GM21619 (cell line): ENCODE data around the gene INSM1.
"Not testable (repeated sequence)": the region's sequence is repeated elsewhere in the genome, so short reads cannot be mapped to it uniquely, and the experiment has no call there.

Experiments used
- ATAC-seq: cut with Tn5 transposase; IDR thresholded peaks from one replicate; pipeline ENCODE4 v1.9.1; 2021; ENCODE audit not compliant: unreplicated experiment

The INSM1 gene, protein sequence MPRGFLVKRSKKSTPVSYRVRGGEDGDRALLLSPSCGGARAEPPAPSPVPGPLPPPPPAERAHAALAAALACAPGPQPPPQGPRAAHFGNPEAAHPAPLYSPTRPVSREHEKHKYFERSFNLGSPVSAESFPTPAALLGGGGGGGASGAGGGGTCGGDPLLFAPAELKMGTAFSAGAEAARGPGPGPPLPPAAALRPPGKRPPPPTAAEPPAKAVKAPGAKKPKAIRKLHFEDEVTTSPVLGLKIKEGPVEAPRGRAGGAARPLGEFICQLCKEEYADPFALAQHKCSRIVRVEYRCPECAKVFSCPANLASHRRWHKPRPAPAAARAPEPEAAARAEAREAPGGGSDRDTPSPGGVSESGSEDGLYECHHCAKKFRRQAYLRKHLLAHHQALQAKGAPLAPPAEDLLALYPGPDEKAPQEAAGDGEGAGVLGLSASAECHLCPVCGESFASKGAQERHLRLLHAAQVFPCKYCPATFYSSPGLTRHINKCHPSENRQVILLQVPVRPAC

DNA sequence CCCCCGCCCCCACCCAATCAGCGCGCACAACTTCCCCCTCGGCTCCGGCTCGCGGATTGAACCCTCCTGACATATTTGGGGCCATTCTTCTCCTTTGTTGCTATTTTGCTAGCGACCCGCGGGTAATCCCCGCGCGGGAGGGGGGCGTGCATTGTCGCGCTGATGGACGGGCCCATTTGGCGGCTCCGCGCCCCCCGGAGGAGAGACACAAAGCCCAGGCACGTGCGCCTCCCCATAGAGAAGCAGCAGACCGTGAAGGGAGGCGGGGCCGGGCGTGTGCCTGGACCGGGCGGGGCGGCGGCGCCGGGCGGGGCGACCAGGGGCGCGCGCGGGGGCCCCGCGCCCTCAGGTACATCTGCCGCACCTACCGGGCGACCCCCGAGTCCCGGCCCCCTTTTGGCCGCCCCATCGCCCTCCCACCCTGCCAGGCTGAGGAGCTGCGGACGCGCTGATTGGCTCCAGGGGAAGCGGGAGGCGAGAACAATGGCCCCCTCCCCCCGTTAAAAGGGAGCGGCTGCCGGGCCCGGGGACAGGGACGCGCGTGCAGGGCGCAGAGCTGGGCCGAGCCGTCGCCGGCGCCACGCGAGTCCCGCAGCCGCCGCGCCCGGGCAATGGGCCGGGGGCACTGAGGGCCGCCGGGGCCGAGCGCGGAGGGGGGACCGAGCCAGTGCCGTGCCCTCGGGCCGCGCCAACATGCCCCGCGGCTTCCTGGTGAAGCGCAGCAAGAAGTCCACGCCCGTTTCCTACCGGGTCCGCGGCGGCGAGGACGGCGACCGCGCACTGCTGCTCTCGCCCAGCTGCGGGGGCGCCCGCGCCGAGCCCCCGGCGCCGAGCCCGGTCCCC lies at the start of gene INSM1:
Gene INSM1 (plus strand): TSS at position 530 of the 843 bp plus-strand sequence. CDS start 164 bp downstream, at position 694.
- no peak for ATAC-seq

DNA sequence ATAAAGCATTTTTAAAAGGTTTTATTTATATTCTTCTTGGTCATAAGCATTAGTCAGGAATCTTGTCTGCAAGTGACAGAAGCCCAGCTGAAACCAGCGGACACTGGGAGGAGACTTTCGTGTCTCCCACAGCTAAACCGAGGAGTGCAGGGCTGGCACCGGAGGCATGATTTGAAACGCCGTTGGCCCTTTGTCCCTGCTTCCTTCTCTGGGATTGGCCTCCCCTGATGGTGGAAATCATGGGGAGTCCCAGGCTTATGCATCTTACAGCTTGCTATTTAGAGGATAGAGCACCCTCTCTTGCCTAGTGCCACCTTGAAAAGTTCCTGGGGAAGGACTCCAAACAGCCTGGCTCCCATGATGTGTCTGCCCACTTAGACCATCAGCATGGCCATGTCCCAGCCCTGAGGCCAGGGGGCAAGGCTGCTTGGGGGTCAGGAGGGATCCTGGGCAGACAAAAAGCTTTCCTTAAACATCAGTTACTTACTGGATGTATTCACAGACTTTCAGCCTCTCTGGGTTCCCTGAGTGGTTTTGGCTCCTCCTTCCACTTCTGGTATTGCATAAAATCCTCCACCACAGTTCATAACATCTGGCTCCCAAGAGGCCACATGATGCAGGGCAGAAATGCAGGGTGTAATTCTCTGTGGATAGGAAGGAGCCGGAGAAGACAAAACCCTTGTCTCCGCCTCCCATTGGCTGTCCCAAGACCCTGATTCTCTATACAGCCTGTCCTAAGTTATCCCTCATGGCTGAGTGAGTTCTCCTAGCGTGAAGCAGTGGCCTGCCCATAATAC lies 49.3 kb upstream of the INSM1 start:
- ATAC-seq: no peak

DNA sequence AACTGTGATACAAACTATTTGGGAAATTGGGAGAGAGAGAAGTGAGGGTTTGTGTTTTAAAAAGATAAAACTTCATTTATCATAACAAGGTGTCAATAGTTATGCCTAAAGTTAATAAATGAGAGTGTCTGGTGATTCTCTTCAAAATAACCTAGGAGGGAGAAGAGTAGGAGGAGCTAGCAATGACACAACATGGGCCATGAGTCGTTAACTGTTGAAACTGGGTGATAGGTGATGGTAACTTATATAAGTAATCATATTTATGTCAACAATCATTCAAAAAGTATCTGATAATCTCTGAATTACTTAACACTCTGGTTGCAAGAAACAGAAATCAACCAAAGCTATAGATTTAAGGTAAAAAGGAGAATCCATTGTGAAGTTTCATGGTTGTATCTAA lies 46.8 kb upstream of the INSM1 start:
- ATAC-seq: no peak

DNA sequence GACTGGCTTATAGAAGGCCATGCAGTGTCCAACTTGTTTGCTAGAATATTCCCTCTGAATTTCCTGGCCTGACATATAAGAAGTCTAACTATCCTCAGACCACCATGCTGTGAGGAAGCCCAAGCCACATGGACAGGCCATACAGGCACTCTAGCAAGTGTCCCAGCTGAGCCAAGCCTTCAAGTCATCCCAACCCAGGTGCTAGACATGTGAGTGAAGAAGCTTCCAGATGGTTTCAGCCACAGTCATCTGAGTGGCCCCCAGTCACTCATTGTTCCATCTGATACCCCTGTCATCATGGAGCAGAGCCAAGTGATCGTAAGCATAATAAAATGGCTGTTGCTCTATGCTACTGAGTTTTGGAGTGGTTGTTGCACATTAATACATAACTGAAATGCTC lies 46.0 kb upstream of the INSM1 start:
- no peak for ATAC-seq

DNA sequence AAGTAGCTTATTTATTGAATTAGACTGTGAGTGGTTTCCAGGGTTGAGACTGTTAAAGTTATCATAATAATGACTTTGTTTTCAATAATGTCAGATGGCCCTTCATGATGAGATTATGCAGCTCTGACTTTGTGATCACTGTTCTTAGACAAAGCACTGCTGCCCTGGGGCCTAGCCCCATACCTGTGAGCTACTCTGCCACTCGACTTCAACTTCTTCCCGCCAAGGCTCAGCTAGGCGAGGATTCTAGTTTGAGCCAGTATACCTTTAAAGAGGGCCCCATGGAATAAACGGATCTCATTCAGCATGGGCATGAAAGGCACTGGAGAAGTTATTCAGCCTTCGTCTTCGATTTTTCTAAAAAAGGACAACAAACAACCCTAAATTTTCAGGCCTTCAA lies 45.0 kb upstream of the INSM1 start:
- ATAC-seq: no peak

DNA sequence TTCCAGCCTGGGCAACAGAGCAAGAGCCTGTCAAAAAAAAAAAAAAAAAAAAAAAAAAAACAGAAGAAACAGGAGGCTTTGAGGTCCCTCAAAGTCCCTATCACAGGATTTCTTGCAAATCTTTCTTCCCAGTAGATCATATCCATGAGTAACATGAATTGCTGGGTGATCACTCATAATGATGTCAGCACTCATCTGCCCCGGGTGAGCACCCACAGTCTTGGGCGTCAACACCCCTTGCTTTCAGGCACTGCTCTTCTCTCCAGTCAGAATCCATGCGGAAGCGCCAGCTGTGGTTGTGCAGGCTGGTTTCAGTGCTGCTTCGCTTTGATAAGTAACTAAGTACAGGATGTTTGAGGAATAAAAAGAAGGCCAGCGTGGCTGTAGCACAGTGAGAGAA lies 40.2 kb upstream of the INSM1 start:
- no peak for ATAC-seq

DNA sequence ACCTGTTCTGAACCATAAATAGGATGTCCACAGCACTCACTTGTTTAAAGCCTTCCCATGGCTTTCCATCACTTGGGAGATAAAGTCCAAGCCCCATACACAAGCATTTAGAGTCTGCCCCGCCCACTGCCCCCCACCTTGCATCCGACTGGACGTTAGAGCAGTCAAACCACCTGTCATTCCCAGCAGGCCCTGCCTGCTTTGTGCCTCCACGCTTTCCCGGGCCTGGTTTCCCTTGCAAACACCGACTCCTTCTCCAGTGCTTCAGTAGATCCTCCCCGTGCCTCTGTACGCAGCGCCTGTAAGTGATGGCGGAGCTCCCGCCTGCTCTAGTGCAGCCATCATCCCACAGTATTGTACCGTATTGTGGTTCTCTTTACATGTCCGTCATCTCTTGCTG lies 38.3 kb upstream of the INSM1 start:
- ATAC-seq: no peak

DNA sequence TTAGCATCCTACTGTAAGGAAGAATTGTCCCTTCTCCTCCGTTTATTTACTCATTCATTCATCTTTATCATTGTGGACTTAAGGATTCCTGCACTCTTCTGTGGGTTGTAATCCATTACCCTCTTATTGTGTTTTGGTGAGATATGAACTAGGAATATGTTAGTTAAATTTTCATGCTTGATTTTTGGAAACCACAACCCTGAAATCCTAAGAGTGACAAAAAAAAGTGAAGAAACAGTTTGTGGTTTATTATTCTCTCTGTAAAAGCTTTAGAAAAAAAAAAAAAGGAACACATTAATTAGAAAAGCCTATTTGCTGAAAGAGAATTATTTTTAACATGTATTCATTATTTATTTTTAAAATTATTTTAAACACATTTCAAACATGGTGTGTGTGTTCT lies 36.7 kb upstream of the INSM1 start:
- ATAC-seq: no peak

DNA sequence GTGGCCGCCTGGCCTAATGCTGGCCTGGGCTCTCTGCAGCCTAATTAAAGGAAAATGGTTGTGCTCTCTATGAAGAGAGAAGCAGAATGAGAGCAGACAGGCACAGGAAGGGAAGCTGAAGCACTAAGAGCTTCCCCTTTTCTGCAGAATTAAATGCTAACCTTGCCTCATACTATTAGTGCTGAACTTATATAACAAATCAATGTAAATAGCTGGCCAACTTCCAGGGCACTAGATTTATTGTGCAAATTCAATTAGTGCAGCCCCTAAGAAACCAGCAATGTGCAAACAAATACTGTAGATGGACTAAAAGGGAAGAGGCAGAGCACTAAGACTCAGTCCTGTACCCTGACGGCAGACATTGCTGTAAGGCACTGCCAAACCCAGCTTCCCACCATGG lies 36.1 kb upstream of the INSM1 start:
- no peak for ATAC-seq

DNA sequence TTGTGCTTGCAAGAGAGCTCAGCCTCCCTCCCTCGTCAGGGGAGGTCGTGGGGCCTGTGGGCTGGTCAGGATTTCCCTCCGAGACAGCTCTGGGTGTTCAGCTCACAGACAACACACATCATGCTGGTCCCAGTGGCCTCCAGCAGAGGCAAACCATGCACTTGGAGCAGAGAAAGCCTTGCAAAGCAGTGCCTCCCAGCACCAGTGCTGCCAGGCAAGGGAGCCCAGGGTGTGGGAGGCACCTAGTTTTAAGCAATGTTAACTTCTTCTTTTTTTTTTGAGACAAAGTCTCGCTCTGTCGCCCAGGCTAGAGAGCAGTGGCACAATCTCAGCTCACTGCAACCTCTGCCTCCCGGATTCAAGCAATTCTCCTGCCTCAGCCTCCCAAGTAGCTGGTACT lies 34.0 kb upstream of the INSM1 start:
- ATAC-seq: no peak

DNA sequence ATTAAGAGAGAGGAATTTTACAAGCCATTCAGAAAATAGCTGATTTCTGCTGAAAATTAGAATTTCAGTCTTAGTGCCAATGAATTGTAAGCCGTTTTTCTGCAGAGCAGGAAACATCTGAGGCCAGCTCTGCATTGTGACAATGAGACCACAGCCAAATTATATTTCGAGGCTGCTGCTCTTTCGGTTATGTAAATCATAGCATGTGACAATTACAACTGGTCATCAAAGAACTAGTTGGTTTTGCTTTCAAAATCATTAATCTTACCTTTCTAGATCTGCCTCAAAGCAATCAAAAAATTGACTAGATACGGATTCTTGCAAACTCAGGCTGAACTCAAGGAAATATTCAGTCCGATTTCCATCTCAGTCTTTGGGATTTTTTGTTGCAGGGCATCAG lies 33.4 kb upstream of the INSM1 start:
- peak; percentile 99 for ATAC-seq

DNA sequence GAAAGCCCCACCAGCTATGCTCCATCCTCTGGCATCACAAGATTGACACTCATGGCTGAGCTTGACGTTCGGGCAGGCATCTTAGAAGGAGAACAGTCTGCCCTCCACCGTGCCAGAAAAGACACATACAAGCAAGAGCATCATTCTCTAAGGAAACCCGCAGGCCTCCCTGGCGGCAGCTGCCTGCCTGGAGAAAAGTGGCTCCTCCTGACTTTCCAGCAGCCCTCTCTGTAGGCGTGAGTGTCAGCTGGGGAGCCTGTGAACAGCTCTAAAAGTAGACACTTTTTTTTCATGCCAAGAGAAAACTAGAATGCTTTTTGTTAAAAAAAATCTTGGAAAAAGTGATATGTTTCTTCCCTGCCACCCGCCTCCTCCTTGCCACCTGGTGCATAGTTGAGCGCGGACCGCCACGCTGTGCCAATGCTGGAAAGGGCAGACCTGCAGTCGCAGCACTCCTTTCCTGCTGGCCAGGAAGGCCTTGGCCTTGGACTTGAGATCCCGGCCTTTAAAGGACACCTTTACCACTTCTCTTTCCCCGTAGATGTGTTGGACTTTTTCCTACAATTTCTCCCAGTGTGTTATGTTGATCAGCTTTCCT lies 29.7 kb upstream of the INSM1 start:
- ATAC-seq: no peak

DNA sequence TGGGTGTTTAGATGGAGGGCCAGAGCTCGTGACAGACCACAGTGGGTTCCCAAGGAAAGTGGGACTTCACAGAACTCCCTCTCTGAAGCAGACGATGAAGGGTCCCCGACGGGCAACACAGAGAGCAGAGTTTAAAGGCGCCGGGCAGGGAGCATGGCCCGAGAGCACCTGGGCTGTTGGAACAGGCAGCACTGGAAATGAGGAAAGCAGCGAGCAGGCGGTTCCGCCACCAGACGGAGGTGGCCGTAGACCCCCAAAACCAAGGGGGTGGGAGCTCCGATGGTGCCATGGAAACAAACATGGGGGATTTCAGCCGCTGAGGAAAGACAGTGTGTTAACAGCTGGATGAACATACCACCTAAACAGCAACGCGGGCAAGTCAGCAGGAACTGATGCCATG lies 27.5 kb upstream of the INSM1 start:
- ATAC-seq: no peak

DNA sequence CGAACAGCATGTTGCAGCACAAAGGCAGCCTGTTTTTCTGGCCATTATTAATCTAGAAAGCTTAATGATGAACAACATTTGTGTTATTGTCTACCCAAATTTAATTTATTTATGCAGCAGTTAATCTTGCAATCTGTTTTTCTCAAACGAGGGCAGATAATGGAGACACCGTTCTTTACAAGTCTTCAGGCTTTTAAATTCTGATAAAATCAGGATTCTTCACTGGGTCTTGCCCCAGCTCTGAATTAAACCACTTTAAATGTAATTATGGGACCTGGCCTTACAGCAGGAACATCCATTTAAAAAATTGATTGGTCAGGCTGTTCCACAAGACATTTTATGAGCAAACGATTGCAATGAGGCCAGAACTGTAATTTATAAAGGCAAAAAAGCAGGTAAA lies 26.5 kb upstream of the INSM1 start:
- no peak for ATAC-seq

DNA sequence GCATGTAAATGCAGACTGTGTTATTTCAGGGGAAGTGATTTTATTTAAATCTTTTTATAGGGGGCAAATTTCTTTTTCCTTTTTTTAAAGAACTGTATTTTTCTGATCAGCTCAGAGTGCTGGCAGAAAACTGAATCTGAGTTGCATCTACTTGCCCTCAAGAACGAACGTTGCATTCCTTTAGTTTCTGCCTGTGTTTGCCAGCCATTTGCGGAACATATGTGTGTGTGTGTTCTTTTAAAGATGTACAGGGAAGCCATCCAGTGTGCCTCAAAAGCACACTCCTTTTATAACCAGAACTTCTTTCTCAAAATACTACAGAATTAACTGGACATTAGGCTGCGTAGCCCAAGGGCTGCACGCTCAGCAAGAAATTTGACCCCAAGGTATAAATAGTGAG lies 25.8 kb upstream of the INSM1 start:
- ATAC-seq: no peak

DNA sequence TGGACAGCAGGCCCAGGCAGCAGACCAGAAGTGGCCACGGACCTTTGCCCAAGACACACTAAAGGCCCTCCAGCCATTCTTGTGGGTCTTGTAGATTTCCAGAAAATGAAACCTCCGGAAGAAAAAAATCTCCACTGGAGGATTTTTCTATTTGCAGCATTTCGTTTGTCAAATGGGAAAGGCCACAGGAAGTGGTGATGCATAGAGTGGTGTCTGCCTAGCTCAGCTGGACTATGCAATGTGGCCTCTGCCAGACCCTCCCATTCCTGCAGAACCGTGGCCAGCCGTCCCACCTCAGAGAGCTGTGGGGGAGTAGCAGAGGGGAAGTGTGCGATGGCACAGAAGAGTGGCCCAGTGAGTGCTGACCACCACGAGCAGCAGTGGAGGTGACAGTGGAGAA lies 24.0 kb upstream of the INSM1 start:
- ATAC-seq: no peak

DNA sequence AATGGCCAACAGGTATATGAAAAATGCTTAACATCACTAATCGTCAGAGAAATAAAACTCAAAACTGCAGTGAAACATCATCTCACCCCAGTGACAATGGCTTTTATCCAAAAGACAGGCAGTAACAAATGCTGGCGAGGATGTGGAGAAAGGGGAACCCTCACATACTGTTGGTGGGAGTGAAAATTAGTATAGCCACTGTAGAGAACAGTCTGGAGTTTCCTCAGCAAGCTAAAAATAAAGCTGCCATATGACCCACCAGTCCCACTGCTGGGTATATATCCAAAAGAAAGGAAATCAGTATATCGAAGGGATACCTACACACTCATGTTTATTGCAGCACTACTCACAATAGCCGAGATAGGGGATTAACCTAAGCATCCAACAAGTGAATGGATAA lies 23.4 kb upstream of the INSM1 start:
- no peak for ATAC-seq

DNA sequence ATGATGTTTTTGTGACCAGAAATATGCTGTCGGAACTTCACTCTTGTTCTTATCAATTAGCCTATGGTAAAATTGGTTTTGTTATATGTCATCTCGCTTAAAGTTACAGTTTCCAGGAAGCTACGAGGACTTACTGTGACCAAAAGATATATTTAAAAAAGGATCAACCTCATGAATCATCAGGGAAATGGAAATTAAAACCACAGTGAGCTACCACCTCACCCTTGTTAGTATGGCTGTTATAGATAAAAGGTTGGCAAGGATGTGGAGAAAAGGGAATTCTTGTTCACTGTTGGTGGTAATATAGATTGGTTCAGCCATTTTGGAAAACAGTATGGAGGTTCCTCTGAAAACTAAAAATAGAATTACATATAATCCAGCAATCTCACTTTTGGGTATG lies 14.3 kb upstream of the INSM1 start:
- no peak for ATAC-seq

DNA sequence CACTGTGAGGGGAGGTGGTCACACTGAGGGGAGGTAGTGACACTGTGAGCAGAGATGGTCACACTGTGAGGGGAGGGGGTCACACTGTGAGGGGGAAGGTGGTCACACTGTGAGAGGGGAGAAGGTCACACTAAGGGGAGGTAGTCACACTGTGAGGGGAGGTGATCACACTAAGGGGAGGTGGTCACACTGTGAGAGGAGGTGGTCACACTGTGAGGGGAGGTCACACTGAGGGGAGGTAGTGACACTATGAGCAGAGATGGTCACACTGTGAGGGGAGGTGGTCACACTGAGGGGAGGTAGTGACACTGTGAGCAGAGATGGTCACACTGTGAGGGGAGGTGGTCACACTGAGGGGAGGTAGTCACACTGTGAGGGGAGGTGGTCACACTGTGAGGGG lies 12.4 kb upstream of the INSM1 start:
- not testable (repeated sequence) for ATAC-seq

DNA sequence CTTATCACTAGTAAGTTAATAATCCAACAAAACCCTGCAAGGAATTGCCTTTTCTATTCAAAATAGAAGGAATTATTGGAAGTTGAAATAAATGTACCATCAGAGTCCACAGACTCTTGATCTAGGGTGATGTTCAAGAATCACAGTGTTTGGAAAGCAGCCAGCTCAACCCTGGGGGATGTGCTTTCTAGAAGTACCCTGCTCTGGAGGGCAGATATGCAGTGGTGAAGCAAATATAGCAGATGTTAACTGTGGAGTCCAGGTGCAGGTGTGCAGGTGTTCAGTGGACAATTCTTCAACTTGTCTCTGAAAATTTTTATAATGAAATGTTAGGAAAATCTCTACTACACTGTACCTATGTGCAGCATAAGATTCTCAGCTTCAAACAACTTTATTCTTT lies 9.1 kb upstream of the INSM1 start:
- no peak for ATAC-seq

DNA sequence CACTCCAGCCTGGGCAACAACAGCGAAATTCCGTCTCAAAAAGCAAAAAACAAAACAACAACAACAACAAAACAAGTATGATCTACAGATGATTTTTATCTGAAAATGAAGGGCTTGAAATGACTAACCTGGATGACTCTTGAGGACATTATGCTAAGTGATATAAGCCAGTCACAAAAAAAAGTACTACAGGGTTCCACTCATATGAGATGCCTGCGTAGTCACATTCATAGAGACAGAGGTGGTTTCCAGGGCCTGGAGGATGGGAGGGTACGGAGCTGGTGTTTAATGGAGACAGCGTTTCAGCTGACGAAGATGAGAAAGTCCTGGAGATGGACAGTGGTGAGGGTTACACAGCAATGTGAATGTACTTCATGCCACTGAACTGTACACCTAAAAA lies 8.3 kb upstream of the INSM1 start:
- ATAC-seq: no peak
